GM18907 (cell line): Measurements from ENCODE around the gene CLCN7.

Source experiments
- ATAC-seq: cut with Tn5 transposase; IDR thresholded peaks from one replicate; pipeline ENCODE4 v1.9.1; 2021; ENCODE audit warnings: mild to moderate bottlenecking, moderate library complexity; ENCODE audit not compliant: unreplicated experiment

Gene CLCN7

DNA sequence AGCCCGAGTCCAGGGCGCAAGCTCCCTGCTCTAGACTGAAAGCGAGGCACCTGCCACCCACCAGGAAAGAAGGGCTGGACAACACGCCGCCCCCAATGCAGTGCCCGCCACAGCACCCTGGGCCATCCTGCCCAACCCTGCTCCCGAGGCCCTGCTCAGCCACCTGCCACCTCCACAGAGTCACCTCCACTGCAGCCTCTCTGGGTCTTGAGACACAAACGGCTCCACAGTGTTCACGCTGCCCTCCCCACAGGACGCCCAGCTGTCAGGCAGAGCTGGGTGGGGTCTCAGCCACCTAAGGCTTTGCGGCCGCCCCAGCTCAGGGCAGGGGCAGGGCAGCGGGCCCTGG is 9.3 kb downstream of the CLCN7 start:
- no peak for ATAC-seq

DNA sequence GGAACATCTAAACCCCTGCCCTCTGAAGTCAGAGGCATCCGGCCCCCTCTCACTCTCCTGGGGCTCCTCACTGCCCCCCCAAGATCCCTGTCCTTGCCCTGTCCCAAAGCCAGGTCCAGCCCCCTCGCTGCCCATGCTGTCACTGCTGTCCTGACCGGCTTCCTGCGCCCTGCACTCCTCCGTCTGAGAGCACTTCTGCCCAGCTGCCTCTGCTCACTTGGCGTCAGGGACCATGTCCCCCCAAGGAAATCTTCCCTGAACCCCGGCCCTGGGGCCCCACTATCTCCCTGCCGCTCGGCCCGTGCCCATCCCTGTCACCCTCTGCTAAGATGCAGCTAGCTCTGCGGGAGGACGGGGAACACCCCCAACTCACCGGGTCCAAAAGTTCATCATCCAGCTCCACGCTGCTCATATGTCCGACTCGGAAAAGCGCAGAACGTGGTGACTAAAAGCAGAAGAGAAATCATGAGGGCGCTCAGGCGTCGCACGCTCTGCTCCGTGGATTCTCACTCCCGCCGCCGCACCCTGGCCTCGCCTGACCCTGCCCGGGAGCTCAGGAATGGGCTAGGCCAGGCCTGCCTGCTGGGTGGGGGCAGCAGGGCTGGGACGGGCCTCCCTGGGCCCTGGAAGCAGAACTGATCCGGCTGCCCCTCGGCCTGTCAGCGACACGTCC is 9.8 kb downstream of the CLCN7 start:
- no peak for ATAC-seq

DNA sequence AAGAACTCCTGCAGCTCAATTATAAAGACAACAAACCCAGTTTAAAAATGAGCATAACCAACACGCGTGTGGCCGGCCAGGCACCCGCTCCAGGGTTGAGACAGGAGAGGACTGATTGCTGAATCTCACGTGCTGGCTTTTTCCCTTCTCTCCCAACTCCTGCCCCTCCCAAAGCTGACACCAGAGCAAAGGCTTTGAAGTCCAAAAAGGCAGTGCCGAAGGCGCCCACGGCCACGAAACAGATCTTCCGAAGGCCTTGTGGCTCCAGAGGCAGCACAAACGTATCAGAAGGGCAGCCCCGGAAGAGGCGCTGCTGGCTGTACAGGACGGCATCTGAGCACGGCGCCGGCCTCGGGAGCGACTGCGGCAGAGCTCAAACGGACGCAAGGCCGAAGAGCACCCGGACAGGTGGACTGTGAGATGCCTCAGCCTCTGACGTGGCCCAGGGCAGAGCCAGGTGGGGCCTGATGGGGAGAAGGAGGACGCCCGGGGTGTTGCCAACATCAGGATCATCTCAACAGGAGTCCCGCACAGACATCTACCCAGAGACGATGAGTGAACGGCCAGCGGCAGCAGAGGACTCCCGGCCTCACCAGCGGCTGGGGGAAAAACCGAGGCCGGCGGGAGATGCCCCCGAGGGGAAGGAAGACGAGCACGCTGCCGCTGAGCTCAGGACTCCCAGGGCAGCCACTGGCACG is 10.5 kb downstream of the CLCN7 start:
- ATAC-seq: no peak

DNA sequence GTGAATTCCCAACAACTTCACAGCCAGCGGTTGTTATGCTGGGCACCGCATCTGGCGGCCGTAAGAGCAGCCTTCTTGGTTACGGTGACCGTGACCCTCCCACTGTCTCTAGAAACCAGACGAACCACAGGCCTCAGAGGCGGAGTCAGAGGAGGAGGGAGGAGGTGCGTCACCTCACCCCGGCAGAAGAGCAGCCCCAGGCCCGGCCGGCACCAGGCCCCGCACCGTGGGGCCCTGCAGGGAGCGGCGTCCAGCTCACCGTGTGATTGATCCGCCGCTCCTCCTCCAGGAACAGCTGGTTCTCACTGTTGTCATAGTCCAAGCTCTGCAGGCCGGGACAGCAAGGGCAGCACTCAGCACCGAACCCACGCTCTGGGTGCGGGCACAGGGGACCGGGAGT is 13.7 kb downstream of the CLCN7 start:
- ATAC-seq: no peak

DNA sequence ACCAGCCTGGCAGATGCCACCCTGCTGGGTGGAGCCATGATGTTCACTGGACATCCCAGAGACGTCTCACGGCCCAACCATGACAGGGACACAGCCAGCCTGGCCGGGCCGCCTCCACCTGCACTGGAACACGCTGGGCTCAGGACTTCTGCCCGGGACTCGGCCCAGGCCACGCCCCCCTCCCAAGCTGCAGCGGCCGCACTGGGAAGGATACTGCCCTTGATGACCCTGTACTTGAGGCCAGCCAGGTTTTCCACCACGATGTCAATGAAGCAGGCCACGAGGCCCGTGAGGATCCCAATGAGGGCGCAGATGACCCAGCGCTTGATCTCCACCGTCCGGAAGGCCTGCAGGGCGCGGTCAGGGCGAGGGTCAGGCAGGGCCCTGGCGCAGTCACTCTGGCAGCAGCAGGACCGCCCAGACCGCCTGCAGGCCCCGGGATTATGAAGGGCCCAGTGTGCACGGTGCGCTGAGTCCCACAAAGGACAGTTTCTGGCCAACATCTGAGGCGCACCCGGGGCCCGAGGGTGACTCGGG is 14.2 kb downstream of the CLCN7 start:
- no peak for ATAC-seq

DNA sequence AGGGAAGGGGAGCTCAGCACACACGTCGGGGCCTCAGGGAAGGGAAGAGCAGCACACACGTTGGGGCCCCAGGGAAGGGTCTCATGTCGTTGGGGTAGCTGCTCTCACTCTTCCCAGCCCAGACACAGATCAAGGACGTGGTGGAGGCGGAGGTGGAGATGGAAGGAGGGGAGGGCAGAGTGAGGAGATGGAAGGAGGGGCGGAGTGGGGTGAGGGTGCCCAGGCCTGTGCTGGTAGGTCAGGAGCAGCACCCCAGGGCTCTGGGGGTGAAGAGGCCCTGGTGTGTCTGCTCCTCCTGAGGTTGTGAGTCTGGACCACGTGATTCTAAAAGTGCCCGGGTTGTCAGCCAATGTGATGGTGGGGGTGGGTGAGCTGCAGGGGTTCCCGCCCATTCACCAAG is 14.9 kb downstream of the CLCN7 start:
- ATAC-seq: no peak

DNA sequence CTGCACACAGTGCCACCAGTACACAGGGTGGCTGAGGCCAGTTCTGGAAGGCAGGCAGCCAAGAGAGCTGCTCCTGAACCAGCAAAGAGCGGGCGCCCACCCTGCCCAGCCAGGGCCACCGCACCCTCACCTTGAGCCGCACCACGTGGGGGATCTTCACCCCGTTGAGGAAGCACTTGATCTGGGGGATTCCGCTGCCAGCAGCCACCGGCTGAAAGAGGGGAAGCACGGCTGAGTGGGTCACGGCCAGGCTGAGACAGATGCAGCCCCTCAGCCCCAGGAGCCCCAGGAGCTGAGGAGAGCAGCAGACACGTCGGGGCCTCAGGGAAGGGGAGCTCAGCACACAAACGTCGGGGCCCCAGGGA is 15.9 kb downstream of the CLCN7 start:
- no peak for ATAC-seq

DNA sequence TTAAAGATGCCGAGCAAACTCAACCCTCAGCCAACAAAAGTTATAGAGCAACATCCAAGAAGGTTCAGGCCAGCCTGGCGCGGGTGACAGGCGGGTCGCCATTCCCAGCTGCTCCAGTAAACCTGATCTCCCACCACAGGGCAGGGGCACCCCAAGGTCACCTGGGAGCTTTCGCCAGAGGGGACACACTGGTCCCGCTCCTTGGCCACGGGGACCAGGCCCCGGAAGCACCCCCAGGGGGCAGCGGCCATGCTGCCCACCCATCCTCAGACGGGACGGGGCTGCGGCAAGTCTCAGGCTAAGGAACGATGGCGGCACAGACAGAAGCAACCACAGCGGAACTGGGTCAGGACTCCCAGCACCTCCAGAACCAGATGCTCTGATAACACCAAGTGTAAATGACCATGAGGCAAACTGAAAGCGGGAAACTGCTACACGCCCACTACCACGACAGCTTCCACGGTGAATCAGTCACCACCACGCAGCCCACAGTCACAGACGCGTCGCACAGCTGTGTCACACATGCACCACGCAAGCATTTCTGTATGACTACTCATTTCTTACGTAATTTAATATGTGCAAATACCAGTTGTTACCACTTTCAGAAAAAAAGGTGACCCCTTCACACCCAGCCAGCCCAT is 16.4 kb downstream of the CLCN7 start:
- ATAC-seq: no peak

DNA sequence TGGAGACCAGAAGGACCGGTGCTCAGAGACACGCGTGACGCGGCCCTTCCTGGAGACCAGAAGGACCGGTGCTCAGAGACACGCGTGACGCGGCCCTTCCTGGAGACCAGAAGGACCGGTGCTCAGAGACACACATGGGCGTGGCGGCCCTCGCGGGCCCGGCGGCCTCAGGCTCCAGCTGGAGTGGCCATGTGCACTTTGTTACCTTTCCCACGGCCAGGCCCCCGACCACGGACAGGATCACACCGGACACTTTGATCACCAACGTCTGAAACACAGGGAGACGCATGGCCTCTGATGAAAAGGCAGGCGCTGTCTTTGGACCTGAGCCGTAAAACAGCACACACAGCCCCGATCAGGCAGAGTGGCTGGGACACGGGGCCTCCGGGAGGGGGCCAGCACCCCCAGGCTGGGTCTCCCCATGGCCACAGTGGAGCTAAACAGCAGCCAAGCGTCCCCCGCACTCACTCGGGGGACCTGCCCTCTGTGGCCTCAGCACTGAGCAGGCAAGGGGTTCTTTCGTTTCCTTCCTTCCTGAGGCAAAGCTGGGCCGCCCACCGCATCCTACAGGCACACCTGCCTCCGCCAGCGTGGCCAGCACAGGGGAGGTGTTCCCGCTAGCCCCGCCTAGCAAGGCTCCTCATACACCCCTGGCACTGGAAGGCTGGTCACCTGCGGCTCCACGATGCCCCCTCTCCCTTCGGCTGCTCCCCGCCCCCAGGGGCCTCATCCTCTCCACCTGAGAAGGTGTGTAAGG is 17.2 kb downstream of the CLCN7 start:
- ATAC-seq: no peak

DNA sequence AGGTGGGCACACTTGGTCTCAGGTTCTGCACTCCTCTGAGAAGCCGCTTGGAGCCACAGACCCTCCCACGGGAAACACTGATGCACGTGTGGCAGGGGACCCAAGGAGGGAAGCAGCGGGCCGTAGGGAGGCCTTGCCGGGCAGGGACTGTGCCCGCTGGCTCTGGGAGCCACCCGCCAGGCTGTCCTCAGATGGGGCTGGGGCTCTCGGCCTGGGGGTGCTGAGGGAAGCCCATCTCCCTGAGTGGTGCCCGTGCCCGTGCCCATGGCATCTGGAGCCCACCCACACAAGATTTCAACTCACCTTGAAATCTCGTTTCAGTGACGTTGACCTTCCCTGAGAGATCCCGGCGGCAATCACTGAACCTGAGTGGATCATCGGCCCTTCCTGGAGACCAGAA is 17.9 kb downstream of the CLCN7 start:
- no peak for ATAC-seq

DNA sequence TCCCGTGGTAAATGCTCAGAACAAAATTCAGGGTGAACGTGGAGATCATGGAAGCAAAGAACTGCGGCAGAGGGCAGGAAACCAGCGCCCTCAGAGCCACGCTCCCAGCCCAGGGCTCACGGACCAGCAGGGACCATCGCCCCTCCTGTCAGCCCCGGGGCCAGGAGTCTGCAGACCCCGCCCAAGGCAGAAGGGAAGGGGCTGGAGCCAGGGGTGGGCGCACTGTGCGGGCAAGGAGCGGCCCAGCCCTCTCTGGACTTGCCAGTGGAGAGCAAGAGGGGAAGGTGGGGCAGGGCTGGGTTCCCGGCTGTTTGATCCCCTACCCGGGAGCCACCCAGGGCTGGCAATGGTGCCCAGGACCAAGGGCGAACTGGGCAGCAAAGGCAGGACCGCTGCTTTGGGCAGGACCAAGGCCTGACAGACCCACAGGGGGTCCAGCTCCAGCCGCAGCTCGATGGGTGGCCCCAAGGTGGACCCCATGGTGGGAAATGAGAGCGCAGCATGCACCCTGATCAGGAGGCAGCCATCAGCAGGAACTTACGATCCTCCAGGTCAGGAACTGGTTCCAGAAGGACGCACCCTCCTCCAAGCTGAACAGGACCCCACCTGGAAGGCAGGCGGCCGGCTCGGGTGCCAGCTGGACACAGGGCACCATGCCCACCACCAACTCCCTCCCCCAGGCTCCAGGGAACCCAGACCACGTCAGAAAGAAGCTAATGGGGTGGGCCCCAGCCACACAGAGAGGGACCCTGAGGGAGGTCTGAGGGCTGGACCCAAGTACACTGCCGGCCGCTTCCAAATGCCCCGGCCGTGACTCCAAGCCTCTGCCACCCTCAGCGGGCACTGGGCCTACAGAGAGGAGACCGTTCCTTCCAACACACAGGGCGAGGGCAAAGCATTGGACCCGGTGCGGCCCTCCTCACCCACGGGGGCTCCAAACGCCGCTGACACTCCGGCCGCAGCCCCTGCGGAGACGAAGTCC is 19.3 kb downstream of the CLCN7 start:
- ATAC-seq: no peak

DNA sequence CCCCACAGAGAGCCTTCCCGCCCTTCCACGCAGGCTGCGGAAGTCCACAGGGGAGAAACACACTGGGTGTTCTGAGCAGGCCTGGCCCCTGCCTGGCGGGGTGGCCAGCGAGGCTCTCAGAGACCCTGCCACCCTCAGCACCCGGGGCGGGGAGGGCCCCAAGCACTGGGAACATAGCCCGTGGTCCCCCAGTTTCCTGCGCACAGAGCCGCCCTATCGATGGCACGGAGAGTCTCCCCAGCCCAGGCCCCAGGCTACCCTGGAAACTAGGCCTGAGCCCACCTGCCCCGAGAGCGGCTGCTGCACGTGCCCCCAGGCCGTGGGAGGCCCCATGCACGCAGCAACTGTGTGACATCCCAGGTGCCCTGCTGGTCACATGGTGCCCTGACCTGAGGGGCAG is 20.3 kb downstream of the CLCN7 start:
- no peak for ATAC-seq

DNA sequence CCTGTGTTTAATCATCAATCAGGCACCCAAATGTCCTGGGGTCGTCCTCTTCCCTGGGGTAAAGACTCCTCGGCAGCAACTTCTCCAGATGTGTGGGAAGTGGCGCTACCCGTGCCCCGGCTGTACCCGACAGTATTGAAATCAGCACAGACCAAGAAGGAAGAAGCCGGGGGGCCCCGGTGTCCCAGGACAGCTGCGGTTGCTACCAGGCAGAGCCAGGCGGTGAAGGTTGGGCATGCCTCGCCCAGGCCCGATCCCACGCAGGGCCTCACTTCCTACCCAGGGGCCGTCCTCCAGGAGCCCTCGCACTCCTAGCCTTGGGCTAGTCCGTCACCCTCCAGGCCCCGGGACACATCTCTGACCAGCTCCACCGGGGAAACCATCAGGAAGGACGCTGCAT is 21.5 kb downstream of the CLCN7 start:
- no peak for ATAC-seq

DNA sequence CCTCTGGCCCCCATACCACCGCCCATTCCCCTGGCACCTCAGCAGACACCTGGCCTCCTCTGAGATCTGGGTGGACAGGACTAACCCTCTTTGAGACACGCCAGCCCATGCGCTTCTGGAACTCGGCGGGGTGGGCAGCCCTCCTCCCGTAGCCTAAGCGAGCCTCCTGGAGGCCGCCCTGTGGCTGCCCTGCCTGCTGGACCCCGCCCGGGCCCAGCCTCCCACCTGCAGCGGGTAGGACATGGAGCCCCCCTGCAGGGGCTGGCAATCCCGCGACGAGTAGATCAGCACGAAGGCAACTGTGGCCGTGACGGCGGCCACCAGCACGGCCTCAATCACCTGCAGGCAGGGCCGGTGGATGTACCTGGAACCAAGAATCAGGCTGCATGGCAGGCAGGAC is 22.3 kb downstream of the CLCN7 start:
- ATAC-seq: no peak

DNA sequence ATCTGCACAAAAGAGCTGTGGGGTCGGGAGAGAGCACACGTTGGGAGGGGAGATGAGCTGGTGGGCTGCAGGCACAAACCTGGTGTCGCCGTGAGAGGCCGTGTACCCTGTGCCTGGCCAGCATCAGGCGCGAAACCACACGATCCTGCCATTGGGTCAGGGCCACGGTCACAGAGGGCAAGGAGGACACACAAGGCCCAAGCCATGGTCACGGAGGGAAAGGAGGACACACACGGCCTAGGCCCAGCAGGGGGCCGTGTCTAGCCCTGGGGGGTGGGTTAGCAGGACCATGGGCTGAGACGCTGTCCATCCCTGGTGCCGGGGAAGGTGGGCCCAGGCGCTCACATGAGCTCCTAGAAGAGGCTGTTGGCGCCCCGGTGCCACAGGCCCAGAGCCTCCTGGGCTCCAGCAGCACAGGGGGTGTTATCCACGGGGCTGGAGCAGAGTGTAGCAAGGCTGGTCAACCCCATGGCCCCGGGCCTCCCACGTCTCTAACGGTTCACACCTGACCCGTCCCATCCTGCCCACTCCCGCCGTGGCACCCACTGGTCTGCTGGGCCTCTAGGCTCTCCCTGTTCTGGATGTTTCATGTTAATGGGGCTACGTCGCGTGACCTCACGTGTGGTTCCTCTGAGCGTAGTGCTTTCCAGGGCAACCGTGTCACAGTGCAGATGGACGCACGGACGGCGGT is 23.0 kb downstream of the CLCN7 start:
- ATAC-seq: no peak

DNA sequence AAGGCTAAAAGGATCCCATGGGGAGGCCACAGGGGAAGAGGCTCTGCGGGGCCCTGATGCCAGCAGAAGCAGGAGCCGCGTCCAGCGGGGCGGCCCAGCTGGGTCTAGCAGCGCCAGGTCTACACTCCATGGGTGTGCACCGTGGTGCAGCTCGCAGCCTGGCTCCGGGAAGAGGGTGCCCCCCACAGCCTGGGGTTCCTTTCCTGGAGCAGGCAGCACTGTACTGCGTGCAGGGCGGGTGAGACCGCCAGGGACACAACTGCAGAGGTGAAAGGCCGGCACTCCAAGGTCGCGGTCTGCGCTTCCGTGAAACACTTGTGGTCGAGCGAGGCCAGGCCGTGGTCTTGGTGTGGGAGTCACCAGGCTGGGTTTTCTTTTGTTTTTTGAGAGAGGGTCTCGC is 24.0 kb downstream of the CLCN7 start:
- no peak for ATAC-seq

DNA sequence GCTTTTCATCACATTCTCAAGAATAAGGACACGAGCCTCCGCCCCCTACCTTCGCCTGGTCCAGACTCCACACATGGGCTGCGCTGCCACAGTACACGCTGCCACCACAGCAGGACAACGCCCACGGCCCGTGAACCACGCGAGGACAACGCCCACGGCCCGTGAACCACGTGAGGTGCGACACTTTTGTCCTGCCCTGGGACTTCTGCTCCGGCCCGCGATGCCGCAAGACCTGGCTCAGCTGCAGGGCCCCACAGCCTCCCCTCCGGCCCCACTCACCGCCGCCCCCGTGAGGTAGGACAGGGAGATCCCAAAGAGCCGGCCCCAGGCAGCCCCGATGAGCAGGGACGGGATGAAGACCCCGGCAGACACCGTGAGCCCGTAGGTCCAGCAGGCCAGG is 24.6 kb downstream of the CLCN7 start:
- ATAC-seq: no peak

DNA sequence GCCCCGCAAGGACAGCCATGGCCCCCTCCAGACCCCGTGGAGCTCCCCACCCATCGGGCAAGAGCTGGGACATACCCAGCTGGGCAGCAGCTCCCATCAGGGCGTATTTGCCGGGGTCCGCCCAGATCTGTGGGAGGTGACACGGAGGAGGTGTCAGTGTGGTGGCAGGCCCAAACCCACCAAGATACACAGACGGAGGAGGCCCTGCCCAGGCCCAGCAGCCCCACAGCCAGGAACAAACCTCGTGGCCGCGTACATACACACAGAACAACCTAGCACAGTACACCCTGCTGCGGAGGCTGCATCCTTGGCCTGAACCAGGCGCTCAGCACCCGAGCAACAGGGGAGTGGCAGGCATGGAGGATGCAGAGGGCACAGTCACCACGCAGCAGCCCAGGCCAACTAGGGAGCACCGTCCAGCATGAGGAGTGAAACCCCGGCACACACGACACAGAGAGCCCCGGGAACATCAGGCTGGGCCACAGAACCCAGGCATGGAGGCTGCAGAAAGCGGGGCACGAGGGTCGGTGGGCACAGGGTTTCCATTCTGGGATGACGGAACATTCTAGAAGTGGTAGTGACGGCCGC is 25.5 kb downstream of the CLCN7 start:
- no peak for ATAC-seq

DNA sequence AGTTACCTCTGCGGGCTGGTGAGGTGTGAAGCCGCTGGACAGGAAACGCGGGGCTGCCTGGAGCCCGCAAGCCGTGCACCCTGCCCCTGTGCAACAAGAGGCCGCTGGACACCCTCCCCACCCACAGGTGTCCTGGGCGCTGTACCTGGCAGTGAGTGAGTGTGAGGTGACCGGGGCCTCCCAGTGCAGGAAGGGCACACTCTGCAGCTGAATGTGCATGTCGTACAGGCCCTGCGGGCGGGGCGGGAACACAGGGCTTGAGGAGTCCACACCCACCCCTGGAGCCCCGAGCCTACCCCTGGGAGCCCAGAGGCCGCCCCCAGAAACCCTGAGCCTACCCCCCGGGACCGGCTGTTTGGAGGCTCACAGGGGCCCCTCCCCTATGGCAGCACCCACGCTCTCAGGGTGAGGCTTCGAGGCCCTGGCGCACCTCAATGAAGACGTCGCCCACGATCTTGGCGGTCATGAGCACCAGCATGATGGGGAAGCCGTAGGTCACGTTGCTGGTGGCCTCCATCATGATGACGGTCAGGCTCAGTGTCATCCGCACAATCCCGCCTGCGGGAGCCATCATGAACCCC is 26.2 kb downstream of the CLCN7 start:
- ATAC-seq: no peak
